GM19099 (cell line): ENCODE results near the gene TRIM47.

Source experiments
- POLR2A ChIP-seq: IDR thresholded peaks from 3 replicates; pipeline ENCODE4 v1.6.1; 2011; ENCODE audit warnings: low read depth; ENCODE audit not compliant: insufficient read length; ENCODE audit errors: extremely low read depth

TRIM47 gene

DNA sequence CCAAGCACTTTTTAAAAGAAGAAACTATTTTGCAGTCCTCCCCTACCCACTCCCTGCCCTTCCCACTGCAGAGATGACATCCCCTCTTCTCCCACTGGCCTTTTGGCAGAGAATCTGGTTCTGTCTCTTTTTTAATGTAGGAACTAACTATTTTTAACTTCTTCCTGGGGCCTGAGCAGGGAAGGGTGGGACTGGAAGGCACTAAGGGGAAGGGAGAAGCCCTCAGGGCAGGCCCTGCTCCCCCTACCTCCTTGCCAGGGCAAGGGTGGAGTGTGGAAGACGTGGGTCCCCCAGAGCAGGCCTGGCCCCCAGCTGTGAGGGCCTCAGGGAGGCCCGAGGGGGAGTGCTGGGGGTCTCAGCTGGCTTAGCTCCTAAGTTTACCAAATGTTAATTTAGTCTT is 53.7 kb downstream of the TRIM47 start:
- no peak for TF ChIP-seq POLR2A
